Lower leg skin (tissue), 3 donors: Measurements from ENCODE around the gene ZNF862.

ENCODE experiments used
- CTCF ChIP-seq, 3 donors: fragments of 450-650 bp; IDR thresholded peaks; one replicate each; pipeline ENCODE4 v1.5.1; 2016; ENCODE audit warnings: antibody characterized with exemption in 3 of 3, mild to moderate bottlenecking in 3 of 3, moderate library complexity in 2 of 3
- POLR2A ChIP-seq, 2 donors: fragments of 450-650 bp; IDR thresholded peaks; one replicate each; pipeline ENCODE4 v1.6.1; 2016 to 2017; ENCODE audit warnings: antibody characterized with exemption in 2 of 2, mild to moderate bottlenecking in 1 of 2, moderate library complexity in 1 of 2

- TF ChIP-seq CTCF (IDR thresholded peaks at IDR 0.05): no peak
- TF ChIP-seq POLR2A (IDR thresholded peaks at IDR 0.05): no peak
Observed at GRCh38 chr7:149886018-149886415, 47.8 kb downstream of the ZNF862 start.
